Panc1 (cell line): ENCODE measurements around the gene PRKCQ. TPM values are rescaled to one million over a fixed set of nuclear protein-coding genes. Genes with fewer than 3 reads are reported as not detected.

ENCODE experiments used
- ATAC-seq: fragments of 200-7000 bp; cut with Tn5 transposase; 2 replicates; pipeline ENCODE4 v1.9.1; 2020; ENCODE audit warnings: mild to moderate bottlenecking, moderate library complexity
- BruUV-seq: library from RNA; stranded (reverse); fragments of 400-500 nt; replicated peaks from 2 replicates; lab custom pipeline; 2021; lab: Mats Ljungman, UMichigan
- CTCF ChIA-PET: fragments of 300-600 bp; sonication (Branson Sonifier 250); formaldehyde crosslinking; loops from one replicate; lab custom pipeline; 2022; ENCODE audit warnings: antibody characterized with exemption; lab: Charles Lee
- POLR2A ChIA-PET: fragments of 300-600 bp; sonication (Branson Sonifier 250); formaldehyde crosslinking; loops from one replicate; lab custom pipeline; 2022; ENCODE audit warnings: antibody characterized with exemption; lab: Charles Lee
- DNase-seq: peaks from one replicate; pipeline ENCODE4 v3.0.0-alpha.2; 2010; ENCODE audit warnings: low read depth, low spot score
- H3K27ac ChIP-seq: 2 replicates; pipeline ENCODE4 v1.5.1; 2011; ENCODE audit warnings: mild to moderate bottlenecking, low read length, inconsistent platforms
- H3K27me3 ChIP-seq: fragments of 200-500 bp; sonication (Bioruptor generic); 2 replicates; pipeline ENCODE4 v1.6.0; 2014; ENCODE audit warnings: low read length, inconsistent platforms; ENCODE audit not compliant: control insufficient read depth, insufficient read depth
- H3K36me3 ChIP-seq: fragments of 200-500 bp; sonication (Bioruptor generic); 2 replicates; pipeline ENCODE4 v1.5.1; 2014; ENCODE audit warnings: inconsistent platforms, mild to moderate bottlenecking, low read length, moderate library complexity; ENCODE audit not compliant: control insufficient read depth, insufficient read depth
- H3K4me1 ChIP-seq: 2 replicates; pipeline ENCODE4 v1.5.1; 2011; ENCODE audit warnings: inconsistent platforms, mild to moderate bottlenecking, low read length, moderate library complexity; ENCODE audit not compliant: control insufficient read depth, insufficient read depth
- H3K4me3 ChIP-seq, 2 experiments: 2 replicates each; pipeline ENCODE4 v1.5.1; 2011 to 2012; ENCODE audit warnings: low read depth in 2 of 2, low read length in 2 of 2, mild to moderate bottlenecking in 2 of 2, inconsistent platforms in 1 of 2, moderate library complexity in 1 of 2
- H3K9me3 ChIP-seq: fragments of 200-500 bp; sonication (Bioruptor generic); 2 replicates; pipeline ENCODE4 v1.5.1; 2014; ENCODE audit warnings: low read depth, mild to moderate bottlenecking, inconsistent platforms, low read length, moderate library complexity; ENCODE audit not compliant: control insufficient read depth, insufficient read depth
- CTCF ChIP-seq: fragments of 450-650 bp; IDR thresholded peaks from 2 replicates; pipeline ENCODE4 v1.5.1; 2017; ENCODE audit warnings: mild to moderate bottlenecking
- POLR2AphosphoS5 ChIP-seq: IDR thresholded peaks from 2 replicates; pipeline ENCODE4 v1.6.1; 2012; ENCODE audit warnings: mild to moderate bottlenecking, low read depth, low read length, moderate library complexity
- REST ChIP-seq, 2 experiments: IDR thresholded peaks; 2 replicates each; pipeline ENCODE4 v1.6.1; 2011 to 2012; ENCODE audit warnings: low read depth in 2 of 2, control low read depth in 1 of 2, low read length in 1 of 2, mild to moderate bottlenecking in 1 of 2, moderate library complexity in 1 of 2; ENCODE audit not compliant: insufficient read depth in 1 of 2
- SIN3A ChIP-seq: IDR thresholded peaks from 2 replicates; pipeline ENCODE4 v1.6.1; 2012; ENCODE audit warnings: low read depth, mild to moderate bottlenecking, low read length, moderate library complexity, borderline replicate concordance; ENCODE audit not compliant: insufficient read depth
- TCF7L2 ChIP-seq: IDR thresholded peaks from 2 replicates; pipeline ENCODE4 v1.6.1; 2011; ENCODE audit warnings: mild to moderate bottlenecking, low read depth, low read length, inconsistent platforms
- in situ Hi-C: cut with HindIII; loops from 2 replicates; pipeline ENCODE4 v1.10.0; 2016; ENCODE audit warnings: low sequenced_read_pairs, low pct_unique_long_range_greater_than_20kb
- intact Hi-C: fragments of 100-400 bp; cut with micrococcal nuclease; formaldehyde crosslinking; loops from one replicate; pipeline ENCODE4 v1.10.0; 2022; ENCODE audit not compliant: unreplicated experiment
- total RNA-seq: library from RNA; stranded (reverse); gene quantifications from one replicate; pipeline ENCODE4 v1.2.1, GENCODE V29; 2021; ENCODE audit not compliant: unreplicated experiment

Gene PRKCQ
- total RNA-seq, 1 experiment from 2014 or later = 0.23 TPM

- no peaks in the 10 kb centered on the region; the same call in 1 of the 2 replicates for H3K27me3 ChIP-seq
- BruUV-seq = no TSS peak
- ChIA-PET POLR2A (no interaction called here), CTCF (no interaction called here)
- in situ Hi-C loops (no loop called here), intact Hi-C loops (no loop called here)
- H3K4me3 ChIP-seq = no peak overlapping the region
- H3K9me3 ChIP-seq = no peaks in the 10 kb centered on the region
- ATAC-seq = no peak
- no peak for TF ChIP-seq POLR2AphosphoS5
- no peak for TF ChIP-seq SIN3A
- no peak for TF ChIP-seq TCF7L2
- no peak for TF ChIP-seq REST (IDR thresholded peaks at IDR 0.05; ENCODE audit: insufficient read depth in 1 of 2, low read depth in 2 of 2, low read length in 1 of 2)
- TF ChIP-seq CTCF = no peak
- no peaks in the 10 kb centered on the region for H3K4me1 ChIP-seq
- no peak for DNase-seq
- no peaks in the 10 kb centered on the region for H3K36me3 ChIP-seq
- H3K27ac ChIP-seq = no peak overlapping the region
Measured at GRCh38 chr10:6473901-6474370, 106.1 kb downstream of the PRKCQ start.

GRCh38 chr10:6473430-6473829, 106.6 kb downstream of the PRKCQ start:
- POLR2A ChIA-PET = no interaction called here
- no peak for DNase-seq
- CTCF ChIA-PET = no interaction called here

More at GRCh38 chr10:6473430-6473829, 106.6 kb downstream of the PRKCQ start:
- H3K4me3 ChIP-seq = no peak overlapping the region
- no peaks in the 10 kb centered on the region for H3K4me1 ChIP-seq
- intact Hi-C loops (no loop called here), in situ Hi-C loops (no loop called here)
- H3K36me3 ChIP-seq = no peaks in the 10 kb centered on the region
- no peak for ATAC-seq
- no peaks in the 10 kb centered on the region for H3K9me3 ChIP-seq
- TF ChIP-seq CTCF (no peak), REST (IDR thresholded peaks at IDR 0.05; ENCODE audit: insufficient read depth in 1 of 2, low read depth in 2 of 2, low read length in 1 of 2) (no peak), POLR2AphosphoS5 (no peak), SIN3A (no peak), TCF7L2 (no peak)
- H3K27ac ChIP-seq = no peak overlapping the region
- H3K27me3 ChIP-seq = no peaks in the 10 kb centered on the region; the same call in 1 of the 2 replicates
- BruUV-seq = no TSS peak
